Endothelial cell of umbilical vein (primary cell): Measurements from ENCODE around the gene DHX40. TPM values are rescaled to one million over a fixed set of nuclear protein-coding genes. Genes with fewer than 3 reads are reported as not detected.

ENCODE experiments used
- BruUV-seq: library from RNA; stranded (reverse); fragments of 400-500 nt; replicated peaks from 2 replicates; lab custom pipeline; 2021; lab: Mats Ljungman, UMichigan
- CTCF ChIA-PET: fragments of 300-600, 350-600 bp; sonication (Branson Sonifier 250); formaldehyde crosslinking; loops from one replicate; lab custom pipeline; 2021; ENCODE audit warnings: antibody characterized with exemption, inconsistent platforms; lab: Charles Lee
- POLR2A ChIA-PET: fragments of 300-600, 350-600 bp; sonication (Branson Sonifier 250); formaldehyde crosslinking; loops from one replicate; lab custom pipeline; 2021; ENCODE audit warnings: antibody characterized with exemption, inconsistent platforms; lab: Charles Lee
- DNase-seq: peaks from one replicate; pipeline ENCODE4 v3.0.0-alpha.2; 2011; ENCODE audit warnings: low read depth, low spot score
- FAIRE-seq: peaks from 2 replicates; lab custom pipeline; 2011; peaks lifted over from hg19 to GRCh38; lab: Jason Lieb, UNC
- H2AFZ ChIP-seq: 2 replicates; pipeline ENCODE4 v1.6.0; 2012; ENCODE audit warnings: low read depth, low read length, control low read depth, inconsistent platforms
- H3K27ac ChIP-seq: 2 replicates; pipeline ENCODE4 v1.5.1; 2011; ENCODE audit warnings: low read depth, mild to moderate bottlenecking, control low read depth, low read length, moderate library complexity; ENCODE audit not compliant: insufficient read depth
- H3K27me3 ChIP-seq, 2 experiments: 2 replicates each; pipeline versions ENCODE4 v1.6.0 to v1.6.1; 2011; ENCODE audit warnings: low read length in 2 of 2, mixed read lengths in 1 of 2; ENCODE audit not compliant: control insufficient read depth in 2 of 2, insufficient read depth in 2 of 2
- H3K36me3 ChIP-seq, 2 experiments: 2 replicates in 1 of 2; 3 replicates in 1 of 2; pipeline ENCODE4 v1.5.1; 2011; ENCODE audit warnings: low read length in 2 of 2, mild to moderate bottlenecking in 1 of 2, moderate library complexity in 1 of 2; ENCODE audit not compliant: control insufficient read depth in 2 of 2, insufficient read depth in 2 of 2; ENCODE audit errors: extremely low read depth in 1 of 2
- H3K4me1 ChIP-seq: 3 replicates; pipeline ENCODE4 v1.5.1; 2011; ENCODE audit warnings: mild to moderate bottlenecking, low read length; ENCODE audit not compliant: control insufficient read depth, insufficient read depth; ENCODE audit errors: extremely low read depth
- H3K4me2 ChIP-seq: 2 replicates; pipeline ENCODE4 v1.6.1; 2011; ENCODE audit warnings: low read length, control low read depth, mixed read lengths; ENCODE audit not compliant: insufficient read depth
- H3K4me3 ChIP-seq, 3 experiments: fragments of 200-600 bp in 1 of 3; sonication (generic), shearing (Covaris generic) in 1 of 3; replicated peaks in 1 of 3; 2 replicates each; pipeline ENCODE4 v1.5.1; 2011 to 2016; ENCODE audit warnings: control low read depth in 3 of 3, low read length in 3 of 3, mild to moderate bottlenecking in 2 of 3, inconsistent platforms in 1 of 3, low read depth in 1 of 3, moderate library complexity in 1 of 3; ENCODE audit not compliant: insufficient read depth in 1 of 3
- H3K79me2 ChIP-seq: 2 replicates; pipeline ENCODE4 v1.6.0; 2012; ENCODE audit warnings: low read length, inconsistent platforms; ENCODE audit not compliant: control insufficient read depth, insufficient read depth
- H3K9ac ChIP-seq: replicated peaks from 2 replicates; pipeline ENCODE3; 2011; ENCODE audit warnings: low read length, control low read depth; ENCODE audit not compliant: insufficient read depth; ENCODE audit errors: extremely low read depth
- H3K9me1 ChIP-seq: replicated peaks from 3 replicates; pipeline ENCODE4 v1.6.0; 2011; ENCODE audit warnings: mild to moderate bottlenecking, low read length; ENCODE audit not compliant: control insufficient read depth, insufficient read depth; ENCODE audit errors: extremely low read depth
- H3K9me3 ChIP-seq: replicated peaks from 2 replicates; pipeline ENCODE4 v1.5.1; 2012; ENCODE audit warnings: low read length, inconsistent platforms; ENCODE audit not compliant: control insufficient read depth, insufficient read depth
- H4K20me1 ChIP-seq: replicated peaks from 2 replicates; pipeline ENCODE3; 2011; ENCODE audit warnings: mild to moderate bottlenecking, low read length; ENCODE audit not compliant: control insufficient read depth, insufficient read depth; ENCODE audit errors: extremely low read depth
- CTCF ChIP-seq, 2 donors: IDR thresholded peaks; 1 replicate in 1 of 2; 2 replicates in 1 of 2; pipeline ENCODE4 v1.5.1; 2011; ENCODE audit warnings: low read length in 2 of 2, mild to moderate bottlenecking in 2 of 2, moderate library complexity in 2 of 2, control low read depth in 1 of 2, inconsistent platforms in 1 of 2, low read depth in 1 of 2; ENCODE audit not compliant: insufficient read depth in 1 of 2; ENCODE audit errors: extremely low read depth in 1 of 2
- EZH2 ChIP-seq: IDR thresholded peaks from 2 replicates; pipeline ENCODE4 v1.6.1; 2012; ENCODE audit warnings: borderline replicate concordance, low read depth, mild to moderate bottlenecking, moderate library complexity, low read length, inconsistent platforms; ENCODE audit not compliant: severe bottlenecking
- FOS ChIP-seq: IDR thresholded peaks from 2 replicates; pipeline ENCODE4 v1.6.1; 2011; ENCODE audit warnings: mild to moderate bottlenecking, low read length, moderate library complexity, borderline replicate concordance; ENCODE audit not compliant: insufficient read depth
- GATA2 ChIP-seq: IDR thresholded peaks from 2 replicates; pipeline ENCODE4 v1.7.0; 2011; ENCODE audit warnings: low read depth, mild to moderate bottlenecking, moderate library complexity, mixed read lengths, low read length; ENCODE audit not compliant: insufficient read length, insufficient read depth
- JUN ChIP-seq: IDR thresholded peaks from 2 replicates; pipeline ENCODE4 v1.6.1; 2011; ENCODE audit warnings: borderline replicate concordance, low read depth; ENCODE audit not compliant: insufficient read length, insufficient read depth
- MYC ChIP-seq: IDR thresholded peaks from one replicate; pipeline ENCODE4 v1.6.1; 2011; ENCODE audit warnings: mild to moderate bottlenecking, low read depth, low read length
- POLR2A ChIP-seq: IDR thresholded peaks from 2 replicates; pipeline ENCODE4 v1.6.1; 2012; ENCODE audit warnings: low read depth, mild to moderate bottlenecking, control low read depth, low read length
- POLR2AphosphoS5 ChIP-seq: IDR thresholded peaks from 2 replicates; pipeline ENCODE4 v1.6.1; 2012; ENCODE audit warnings: low read depth, mild to moderate bottlenecking, control low read depth, low read length, moderate library complexity; ENCODE audit not compliant: insufficient read depth
- dilution Hi-C: fragments of 300-500 bp; cut with MboI; formaldehyde crosslinking; loops from one replicate; pipeline ENCODE4 v1.15.0; 2019; ENCODE audit warnings: low sequenced_read_pairs; ENCODE audit not compliant: extremely low pct_ligation_motif_present
- intact Hi-C: fragments of 100-400 bp; cut with micrococcal nuclease; formaldehyde crosslinking; loops from one replicate; pipeline ENCODE4 v1.10.0; 2022
- polyA plus RNA-seq, 4 experiments: library from polyadenylated mRNA; depleted of rRNA in 3 of 4; stranded (reverse) in 3 of 4; unstranded in 1 of 4; fragments of >200 nt; gene quantifications; 2 replicates each; pipeline versions ENCODE4 v1.2.1 to v1.2.3, GENCODE V29; 2011 to 2012; ENCODE audit warnings: missing spikeins in 1 of 4
- total RNA-seq: library from RNA; stranded (reverse); gene quantifications from 2 replicates; pipeline ENCODE4 v1.2.3, GENCODE V29; 2021
- TF ChIP-seq, protein P1 (sequence below): IDR thresholded peaks from 2 replicates; pipeline ENCODE4 v1.6.1; 2011; ENCODE audit not compliant: insufficient read depth, insufficient read length

DHX40 gene
- total and polyA plus RNA-seq, 2 donors (not counting 3 experiments of a cell fraction or from before 2014, with no cell fraction given): 14.0 to 29.7 TPM

GRCh38 chr17:59526451-59526850, 39.0 kb upstream of the DHX40 start:
- dilution Hi-C loops: no loop called here
- TF ChIP-seq JUN (no peak), MYC (no peak), FOS (no peak), EZH2 (no peak), POLR2AphosphoS5 (no peak), CTCF (IDR thresholded peaks at IDR 0.05; ENCODE audit: extremely low read depth in 1 of 2, insufficient read depth in 1 of 2, low read depth in 1 of 2, low read length in 2 of 2) (no peak), GATA2 (no peak), POLR2A (no peak)
- TF ChIP-seq, protein P1, sequence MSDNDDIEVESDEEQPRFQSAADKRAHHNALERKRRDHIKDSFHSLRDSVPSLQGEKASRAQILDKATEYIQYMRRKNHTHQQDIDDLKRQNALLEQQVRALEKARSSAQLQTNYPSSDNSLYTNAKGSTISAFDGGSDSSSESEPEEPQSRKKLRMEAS: no peak
- Histone ChIP-seq H3K4me1 (no peaks in the 10 kb centered on the region), H3K27ac (no peak overlapping the region), H3K9me3 (no peaks in the 10 kb centered on the region), H3K9ac (no peak overlapping the region), H3K36me3 (no peaks in the 10 kb centered on the region), H3K27me3 (peaks cover 9 to 13% of the 10 kb centered on the region in 2 experiments), H3K4me3 (no peak overlapping the region), H3K9me1 (no peaks in the 10 kb centered on the region), H3K4me2 (no peak overlapping the region), H4K20me1 (no peaks in the 10 kb centered on the region), H2AFZ (no peak overlapping the region), H3K79me2 (no peaks in the 10 kb centered on the region)
- BruUV-seq: no TSS peak
- ChIA-PET CTCF (interaction anchor here (0.6 to 1.0 kb wide), 3 partner anchors 11 to 216 kb away, joined by 3 to 4 read pairs (median 4); no protein-coding TSS in a partner anchor), POLR2A (no interaction called here)
- FAIRE-seq (no peak), DNase-seq (no peak)
- intact Hi-C loops: loop anchor here (10.0 kb wide), 1 partner anchor 178 kb away; the partner anchor contains the start of genes PTRH2 and VMP1
